WERI-Rb-1 (cell line): ENCODE results near the gene MAPK11.

Source experiments
- DNase-seq: peaks from one replicate; pipeline ENCODE4 v3.0.0-alpha.2; 2020
- H3K27ac ChIP-seq: fragments of 250-450 bp; sonication (Bioruptor Pico); 2 replicates; pipeline ENCODE4 v1.5.1; 2020; ENCODE audit warnings: mild to moderate bottlenecking, moderate library complexity
- H3K27me3 ChIP-seq: fragments of 250-450 bp; sonication (Bioruptor Pico); 2 replicates; pipeline ENCODE4 v1.5.1; 2021; ENCODE audit warnings: mild to moderate bottlenecking, low read depth, moderate library complexity; ENCODE audit not compliant: insufficient read depth, severe bottlenecking
- H3K36me3 ChIP-seq: fragments of 250-450 bp; sonication (Bioruptor Pico); 2 replicates; pipeline ENCODE4 v1.5.1; 2020; ENCODE audit warnings: mild to moderate bottlenecking, moderate library complexity
- H3K4me3 ChIP-seq: 2 replicates; pipeline ENCODE4 v1.5.1; 2011; ENCODE audit warnings: low read depth, mild to moderate bottlenecking, control low read depth, low read length
- H3K9me3 ChIP-seq: fragments of 250-450 bp; sonication (Bioruptor Pico); 2 replicates; pipeline ENCODE4 v1.5.1; 2021; ENCODE audit warnings: mild to moderate bottlenecking, moderate library complexity; ENCODE audit not compliant: severe bottlenecking
- CTCF ChIP-seq: IDR thresholded peaks from 2 replicates; pipeline ENCODE4 v1.5.1; 2011; ENCODE audit warnings: low read depth, mild to moderate bottlenecking, control low read depth, inconsistent platforms, low read length

MAPK11 gene

DNA sequence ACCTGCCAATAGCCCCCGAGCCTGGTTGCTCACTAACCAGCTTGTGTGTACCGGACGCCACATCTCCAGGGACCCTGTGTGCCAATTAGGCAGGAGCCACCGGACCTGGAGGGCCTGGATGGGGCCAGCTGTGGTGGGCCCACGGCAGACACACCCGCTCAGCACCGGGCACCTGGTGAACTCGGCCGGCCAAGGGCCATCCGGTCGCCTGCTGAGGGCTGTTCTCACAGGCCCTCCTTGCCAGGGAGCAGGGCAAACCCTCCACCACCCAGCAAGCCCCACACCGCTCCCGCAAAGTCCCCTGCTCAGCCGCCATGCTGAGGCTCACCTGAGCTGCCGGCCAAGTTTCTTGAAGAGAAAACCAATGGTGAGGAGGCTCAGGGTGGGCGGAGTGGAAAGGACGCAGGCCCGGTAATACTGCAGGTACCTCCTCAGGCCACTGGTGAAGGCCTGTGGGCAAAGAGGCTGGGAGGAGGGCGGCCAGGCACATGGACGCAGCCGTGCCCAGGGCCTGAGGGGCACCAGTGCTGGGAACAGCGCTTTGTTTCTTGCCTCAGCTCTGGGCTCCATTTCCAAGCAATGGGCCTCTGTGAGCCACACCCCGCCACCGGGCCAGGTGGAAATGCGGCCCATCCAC is 42.5 kb downstream of the MAPK11 start:
- no peak for TF ChIP-seq CTCF
- no peaks in the 10 kb centered on the region for H3K27me3 ChIP-seq
- H3K9me3 ChIP-seq, result no peaks in the 10 kb centered on the region
- H3K36me3 ChIP-seq, result peaks cover 24% of the 10 kb centered on the region
- no peak overlapping the region for H3K27ac ChIP-seq
- no peak for DNase-seq
- no peak overlapping the region for H3K4me3 ChIP-seq

DNA sequence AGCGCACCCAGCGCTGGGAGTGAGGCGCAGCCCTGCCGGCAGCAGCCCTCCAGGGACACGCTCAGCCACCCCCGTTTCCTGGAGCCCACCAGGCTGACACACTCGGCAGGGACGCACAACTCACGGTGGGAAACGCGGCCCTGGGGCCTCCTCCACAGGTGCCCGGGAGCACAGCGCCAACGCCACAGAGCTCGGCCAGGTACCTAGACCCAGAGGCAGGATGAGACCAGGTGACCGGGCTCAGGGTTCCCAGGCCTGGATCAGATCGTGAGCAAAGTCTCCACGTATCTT is 43.4 kb downstream of the MAPK11 start:
- no peaks in the 10 kb centered on the region for H3K9me3 ChIP-seq
- no peaks in the 10 kb centered on the region for H3K27me3 ChIP-seq
- no peak overlapping the region for H3K4me3 ChIP-seq
- DNase-seq, result no peak
- peaks cover 30% of the 10 kb centered on the region for H3K36me3 ChIP-seq
- no peak for TF ChIP-seq CTCF
- no peak overlapping the region for H3K27ac ChIP-seq

- H3K9me3 ChIP-seq, result no peaks in the 10 kb centered on the region
- no peaks in the 10 kb centered on the region for H3K27me3 ChIP-seq
- no peak for TF ChIP-seq CTCF
- no peak overlapping the region for H3K27ac ChIP-seq
- peaks cover 36% of the 10 kb centered on the region for H3K36me3 ChIP-seq
- H3K4me3 ChIP-seq, result no peak overlapping the region
- no peak for DNase-seq
These were observed 43.9 kb downstream of the MAPK11 start for GRCh38 chr22:50226063-50226874.

- no peak for DNase-seq
- Histone ChIP-seq H3K36me3 (peaks cover 40% of the 10 kb centered on the region), H3K4me3 (no peak overlapping the region), H3K27ac (no peak overlapping the region), H3K27me3 (no peaks in the 10 kb centered on the region), H3K9me3 (no peaks in the 10 kb centered on the region)
- no peak for TF ChIP-seq CTCF
These were observed 44.8 kb downstream of the MAPK11 start for GRCh38 chr22:50225200-50225969.

GRCh38 chr22:50224071-50224470 is 46.1 kb downstream of the MAPK11 start:
- no peak for TF ChIP-seq CTCF
- no peaks in the 10 kb centered on the region for H3K9me3 ChIP-seq
- peaks cover 53% of the 10 kb centered on the region for H3K36me3 ChIP-seq
- H3K27me3 ChIP-seq, result no peaks in the 10 kb centered on the region
- no peak for DNase-seq
- no peak overlapping the region for H3K4me3 ChIP-seq
- H3K27ac ChIP-seq, result no peak overlapping the region
